Tongue (tissue), 3 donors: ENCODE measurements around the gene MORN5. TPM values are rescaled to one million over a fixed set of nuclear protein-coding genes. Genes with fewer than 3 reads are reported as not detected.

Experiments
- DNase-seq: peaks from one replicate; pipeline ENCODE4 v3.0.0-alpha.2; 2015
- small RNA-seq: library from RNA; depleted of rRNA; stranded (forward); fragments of <200 nt; gene quantifications from one replicate; pipeline ENCODE3, GENCODE V24; 2014; ENCODE audit warnings: low replicate concordance
- total RNA-seq: library from RNA; depleted of rRNA; stranded (reverse); fragments of >200 nt; gene quantifications from one replicate; pipeline ENCODE4 v1.2.3, GENCODE V29; 2014

Gene MORN5
- total RNA-seq, 1 donor from 2014 or later = not detected

- no peak for DNase-seq
Measured at GRCh38 chr9:122234022-122234748, 74.5 kb downstream of the MORN5 start.

DNA sequence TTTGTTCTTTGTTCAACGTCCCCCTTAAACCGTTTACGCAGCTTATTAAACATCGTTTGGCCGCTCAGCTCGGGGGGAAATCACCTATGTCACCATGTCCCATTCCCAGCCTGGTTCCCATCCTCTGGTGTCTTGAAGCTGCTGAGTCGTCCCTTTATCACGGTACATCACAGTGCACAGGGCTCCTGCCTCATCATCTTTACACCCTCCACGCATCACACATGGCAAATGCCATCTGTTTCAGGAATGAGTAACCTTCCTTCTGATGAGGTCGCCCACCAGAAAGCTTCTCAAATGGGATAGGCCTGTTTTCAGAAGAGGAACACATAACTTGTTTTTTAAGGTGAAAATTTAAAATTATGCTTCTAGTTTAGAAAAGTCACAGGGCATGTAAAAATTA, 77.0 kb downstream of the MORN5 start:
- DNase-seq = no peak

DNA sequence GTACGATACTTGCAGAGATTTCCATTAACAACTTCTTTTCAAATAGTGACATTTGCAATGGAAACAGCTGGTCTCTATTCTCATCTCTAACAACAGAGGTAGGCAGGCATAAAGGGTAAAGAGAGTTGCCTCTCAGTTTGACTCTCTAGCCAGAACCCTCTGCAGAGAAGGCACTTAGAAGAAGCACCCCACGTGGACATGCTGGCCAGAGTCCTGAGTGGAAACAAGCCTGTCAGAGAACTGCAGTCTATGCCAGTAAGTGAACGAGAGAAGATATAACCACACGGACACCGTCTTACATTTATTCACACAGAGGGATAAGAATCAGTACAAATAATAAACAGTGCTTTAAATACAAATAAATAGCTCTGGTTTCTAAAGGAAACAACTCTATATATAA, 80.0 kb downstream of the MORN5 start:
- no peak for DNase-seq

DNA sequence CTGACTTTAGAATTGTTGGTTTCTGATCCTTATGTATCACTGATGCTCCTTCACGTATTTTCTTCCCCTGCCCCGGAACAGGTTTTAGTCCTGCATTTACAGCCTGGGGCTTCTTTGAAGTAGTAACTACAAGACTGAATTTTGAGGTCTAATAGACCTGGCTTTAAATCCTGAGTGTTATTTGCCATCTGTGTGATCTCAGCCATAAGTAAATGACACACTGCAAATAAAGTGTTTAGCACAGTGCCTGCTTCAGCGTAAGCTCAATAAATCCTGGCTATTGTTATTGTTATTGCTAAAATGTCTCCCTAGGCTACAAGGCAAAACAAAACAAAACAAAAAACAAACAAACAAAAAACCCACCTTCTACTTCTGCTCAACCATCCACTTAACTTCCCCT, 84.6 kb downstream of the MORN5 start:
- no peak for DNase-seq

GRCh38 chr9:122246666-122247065, 87.0 kb downstream of the MORN5 start:
- no peak for DNase-seq

- no peak for DNase-seq
Measured at GRCh38 chr9:122248448-122248865, 88.7 kb downstream of the MORN5 start.

Small RNAs within 50 kb of the gene (small RNA-seq; reads per million reads assigned to genes)
- not detected for gene MIR4478

Other genes starting within 250 kb of the MORN5 start
- gene TTLL11, start 66.6 kb upstream of the MORN5 start, total RNA-seq = 43.7 TPM
- gene NDUFA8, start 129 bp upstream of the MORN5 start, total RNA-seq = 39.9 TPM
- gene LHX6, start 69.0 kb downstream of the MORN5 start, total RNA-seq = 5.4 TPM
- 18.9 TPM for gene RBM18, start 104.9 kb downstream of the MORN5 start, total RNA-seq
- gene MRRF, start 105.0 kb downstream of the MORN5 start, total RNA-seq = 30.9 TPM
- 5.0 TPM for gene PTGS1, start 211.1 kb downstream of the MORN5 start, total RNA-seq